Peyer's patch (tissue), 4 donors: ENCODE measurements around the gene NFKBIB. TPM values are rescaled to one million over a fixed set of nuclear protein-coding genes. Genes with fewer than 3 reads are reported as not detected.

ENCODE experiments used
- DNase-seq, 3 donors: peaks; one replicate each; pipeline ENCODE4 v3.0.0-alpha.2; 2017 to 2019
- H3K27ac ChIP-seq, 4 donors: fragments of 200-600 bp; sonication (generic); one replicate each; pipeline ENCODE4 v1.5.1; 2016 to 2019
- H3K27me3 ChIP-seq, 2 donors: fragments of 200-600 bp; sonication (generic); one replicate each; pipeline ENCODE4 v1.5.1; 2019
- H3K36me3 ChIP-seq, 3 donors: fragments of 200-600 bp; sonication (generic); one replicate each; pipeline ENCODE4 v1.5.1; 2016 to 2019
- H3K4me1 ChIP-seq, 4 donors: fragments of 200-600 bp; sonication (generic); one replicate each; pipeline ENCODE4 v1.5.1; 2016 to 2019
- H3K4me3 ChIP-seq, 4 donors: fragments of 200-600 bp; sonication (generic); 1 replicate in 3 of 4; 2 replicates in 1 of 4; pipeline ENCODE4 v1.5.1; 2016 to 2019; ENCODE audit warnings: mild to moderate bottlenecking in 1 of 4
- H3K9me3 ChIP-seq, 4 donors: fragments of 200-600 bp; sonication (generic); one replicate each; pipeline ENCODE4 v1.5.1; 2016 to 2019; ENCODE audit warnings: mild to moderate bottlenecking in 1 of 4
- CTCF ChIP-seq, 6 experiments: fragments of 450-650 bp in 4 of 6; fragments of 200-600 bp in 2 of 6; sonication (generic) in 1 of 6; IDR thresholded peaks; one replicate each; pipeline ENCODE4 v1.5.1; 2017 to 2019; ENCODE audit warnings: antibody characterized with exemption in 6 of 6, mild to moderate bottlenecking in 3 of 6, moderate library complexity in 1 of 6
- POLR2A ChIP-seq, 2 donors: fragments of 450-650 bp; IDR thresholded peaks; one replicate each; pipeline ENCODE4 v1.5.1; 2017; ENCODE audit warnings: antibody characterized with exemption in 2 of 2, mild to moderate bottlenecking in 2 of 2, moderate library complexity in 2 of 2
- total RNA-seq, 4 donors: library from RNA; depleted of rRNA; stranded (reverse); fragments of >200 nt; gene quantifications; one replicate each; pipeline ENCODE4 v1.1.0, GENCODE V29; 2016

NFKBIB gene
- total RNA-seq, 4 donors from 2014 or later, result 12.4 to 27.7 (median 22.8) TPM

- peak overlapping the region; percentile 40 to 57 (median 48) for H3K27ac ChIP-seq
- no peak for TF ChIP-seq POLR2A (IDR thresholded peaks at IDR 0.05)
- no peak for TF ChIP-seq CTCF (IDR thresholded peaks at IDR 0.05)
- peaks cover 3 to 33% (median 18%) of the 10 kb centered on the region in 4 donors for H3K4me1 ChIP-seq
- H3K36me3 ChIP-seq, result no peaks in the 10 kb centered on the region
- DNase-seq, result peak in 1 of 3 donors; percentile 70
- no peaks in the 10 kb centered on the region for H3K9me3 ChIP-seq
- no peaks in the 10 kb centered on the region for H3K27me3 ChIP-seq
- no peak overlapping the region for H3K4me3 ChIP-seq
Observed at GRCh38 chr19:38862321-38863059, 37.3 kb upstream of the NFKBIB start.

GRCh38 chr19:38867171-38867780, 32.5 kb upstream of the NFKBIB start:
- no peak for DNase-seq
- Histone ChIP-seq H3K27ac (peak overlapping the region in 1 of 4 donors; percentile 83), H3K4me1 (peaks cover 3 to 25% (median 17%) of the 10 kb centered on the region in 4 donors), H3K4me3 (no peak overlapping the region), H3K36me3 (no peaks in the 10 kb centered on the region), H3K9me3 (no peaks in the 10 kb centered on the region), H3K27me3 (no peaks in the 10 kb centered on the region)
- TF ChIP-seq POLR2A (IDR thresholded peaks at IDR 0.05) (no peak), CTCF (IDR thresholded peaks at IDR 0.05) (no peak)

- DNase-seq, result no peak
- H3K9me3 ChIP-seq, result no peaks in the 10 kb centered on the region
- peaks cover 3 to 17% (median 14%) of the 10 kb centered on the region in 4 donors for H3K4me1 ChIP-seq
- no peaks in the 10 kb centered on the region for H3K27me3 ChIP-seq
- no peak for TF ChIP-seq CTCF (IDR thresholded peaks at IDR 0.05)
- peak overlapping the region in 1 of 4 donors; percentile 92 for H3K27ac ChIP-seq
- H3K4me3 ChIP-seq, result no peak overlapping the region
- no peaks in the 10 kb centered on the region for H3K36me3 ChIP-seq
Observed at GRCh38 chr19:38868551-38868950, 31.2 kb upstream of the NFKBIB start.

DNA sequence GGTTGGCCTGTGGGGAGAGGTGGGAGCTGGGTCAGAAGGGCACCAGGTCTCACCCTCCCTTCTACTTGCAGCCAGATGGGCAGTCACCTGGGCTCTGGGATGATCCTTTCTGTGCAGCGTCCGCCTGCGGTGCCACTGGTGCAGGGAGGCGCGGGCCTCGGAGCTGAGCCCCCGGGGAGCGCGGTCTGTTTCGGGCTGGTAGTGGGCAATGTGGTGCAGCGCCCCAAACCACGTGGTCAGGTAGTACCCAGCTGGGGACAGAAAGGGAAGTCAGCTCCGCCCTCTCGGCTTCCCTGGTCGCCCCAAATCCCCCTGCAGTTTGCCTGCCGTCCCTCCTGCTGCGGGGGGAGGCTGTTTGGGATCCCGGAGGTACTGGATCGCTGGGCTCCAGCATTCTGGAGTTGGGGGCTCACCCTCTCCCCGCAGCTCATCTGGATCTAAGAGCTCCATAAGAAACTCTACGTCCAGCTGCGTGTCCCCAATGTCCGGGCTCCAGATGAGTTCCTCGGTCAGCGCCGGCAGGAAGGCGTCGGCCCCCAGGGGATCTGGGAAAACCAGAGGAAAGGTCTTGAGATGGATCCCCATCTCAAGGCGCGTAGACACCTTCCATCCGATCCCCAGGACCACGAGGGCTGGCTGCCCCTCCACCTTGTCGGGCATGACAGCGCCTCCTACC, 30.5 kb upstream of the NFKBIB start:
- no peaks in the 10 kb centered on the region for H3K36me3 ChIP-seq
- H3K4me3 ChIP-seq, result peak overlapping the region; percentile 47 to 56 (median 50)
- TF ChIP-seq CTCF (IDR thresholded peaks at IDR 0.05) (no peak), POLR2A (IDR thresholded peaks at IDR 0.05) (no peak)
- H3K27me3 ChIP-seq, result no peaks in the 10 kb centered on the region
- H3K27ac ChIP-seq, result peak overlapping the region; percentile 63 to 92 (median 74)
- no peaks in the 10 kb centered on the region for H3K9me3 ChIP-seq
- DNase-seq, result peak in 2 of 3 donors; percentile 82
- H3K4me1 ChIP-seq, result peaks cover 3 to 17% (median 11%) of the 10 kb centered on the region in 4 donors

GRCh38 chr19:38869836-38870607, 29.7 kb upstream of the NFKBIB start:
- peak overlapping the region; percentile 63 to 92 (median 74) for H3K27ac ChIP-seq
- peaks cover 0 to 12% (median 11%) of the 10 kb centered on the region in 4 donors for H3K4me1 ChIP-seq
- DNase-seq, result peak; percentile 86 to 98 (median 96)
- TF ChIP-seq POLR2A (IDR thresholded peaks at IDR 0.05) (peak in 1 of 2 donors; percentile 18), CTCF (IDR thresholded peaks at IDR 0.05) (peak; percentile 75 to 97 (median 94))
- H3K9me3 ChIP-seq, result no peaks in the 10 kb centered on the region
- no peaks in the 10 kb centered on the region for H3K36me3 ChIP-seq
- peak overlapping the region; percentile 47 to 56 (median 50) for H3K4me3 ChIP-seq
- H3K27me3 ChIP-seq, result no peaks in the 10 kb centered on the region
